CD4-positive, alpha-beta T cell treated with Interleukin-17A for 4 hours (primary cell): ENCODE results near the gene TBXA2R.
A peak's percentile ranks its signal among the peaks of the same experiment; 100 is the strongest.

Source experiments
- DNase-seq: peaks from one replicate; pipeline ENCODE4 v3.0.0-alpha.2; 2020; ENCODE audit warnings: mixed read lengths

TBXA2R gene

GRCh38 chr19:3618811-3619630 lies 12.3 kb upstream of the TBXA2R start:
- DNase-seq: no peak

GRCh38 chr19:3618144-3618810 lies 11.6 kb upstream of the TBXA2R start:
- peak; percentile 71 for DNase-seq

GRCh38 chr19:3617463-3617862 lies 10.8 kb upstream of the TBXA2R start:
- peak; percentile 64 for DNase-seq

GRCh38 chr19:3615524-3616135 lies 9.0 kb upstream of the TBXA2R start:
- DNase-seq: no peak

GRCh38 chr19:3614858-3615505 lies 8.3 kb upstream of the TBXA2R start:
- DNase-seq: no peak

- no peak for DNase-seq
Observed at GRCh38 chr19:3613818-3614661, 7.4 kb upstream of the TBXA2R start.

GRCh38 chr19:3612901-3613741 lies 6.4 kb upstream of the TBXA2R start:
- no peak for DNase-seq

GRCh38 chr19:3612330-3612729 lies 5.7 kb upstream of the TBXA2R start:
- DNase-seq: no peak

GRCh38 chr19:3611841-3612240 lies 5.2 kb upstream of the TBXA2R start:
- DNase-seq: no peak

GRCh38 chr19:3610745-3611717 lies 4.4 kb upstream of the TBXA2R start:
- no peak for DNase-seq

GRCh38 chr19:3609779-3610719 lies 3.4 kb upstream of the TBXA2R start:
- DNase-seq: no peak

GRCh38 chr19:3608750-3609322 lies 2.2 kb upstream of the TBXA2R start:
- DNase-seq: no peak

- no peak for DNase-seq
Observed at GRCh38 chr19:3608079-3608641, 1.5 kb upstream of the TBXA2R start.

- no peak for DNase-seq
Observed at GRCh38 chr19:3607303-3608078, 816 bp upstream of the TBXA2R start.

GRCh38 chr19:3606174-3606689 lies 443 bp downstream of the TBXA2R start:
- DNase-seq: peak; percentile 62

GRCh38 chr19:3605770-3606169 lies 905 bp downstream of the TBXA2R start:
- DNase-seq: no peak

GRCh38 chr19:3605361-3605760 lies 1.3 kb downstream of the TBXA2R start:
- DNase-seq: no peak
